Fibroblast of skin of right quadriceps (primary cell): ENCODE measurements around the gene VEZF1.

Experiments used
- DNase-seq: peaks from one replicate; pipeline ENCODE4 v3.0.0-alpha.2; 2013

Gene VEZF1

GRCh38 chr17:57924677-57925076 is 63.4 kb downstream of the VEZF1 start:
- DNase-seq, result no peak
